ENCODE results near the gene VPS33A.

Gene VPS33A

DNA sequence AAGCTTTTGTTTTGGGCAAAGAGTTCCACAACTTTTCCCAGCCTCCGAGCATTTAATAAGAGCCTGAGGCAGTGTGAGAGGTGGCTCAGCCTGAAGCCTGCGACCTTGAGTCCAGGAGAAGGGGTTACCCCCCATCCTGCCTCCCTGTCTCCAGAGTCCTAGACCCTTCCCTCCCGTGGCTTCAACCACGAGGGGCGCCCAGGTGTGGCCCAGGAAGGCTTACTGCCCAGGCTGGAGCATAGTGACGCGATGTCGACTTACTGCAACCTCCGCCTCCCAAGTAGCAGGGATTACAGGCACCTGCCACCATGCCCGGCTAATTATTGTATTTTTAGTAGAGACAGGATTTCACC is 82.7 kb downstream of the VPS33A start:
- Histone ChIP-seq H3K79me2 (ENCODE audit: control insufficient read depth, insufficient read depth, low read length) (no peaks in the 10 kb centered on the region), H2BK120ac (ENCODE audit: low read depth, low read length) (no peak overlapping the region), H3K4me1 (ENCODE audit: control insufficient read depth, low read depth, low read length) (no peaks in the 10 kb centered on the region), H3K18ac (ENCODE audit: low read length) (peak overlapping the region; percentile 54), H3K79me1 (ENCODE audit: low read length) (no peaks in the 10 kb centered on the region), H3K27me3 (ENCODE audit: insufficient read depth, low read length, poor library complexity) (peaks cover 3% of the 10 kb centered on the region), H3K4me2 (ENCODE audit: low read length) (no peak overlapping the region), H2BK15ac (replicated peaks; ENCODE audit: low read depth) (no peak overlapping the region), H2AK5ac (ENCODE audit: low read length) (no peak overlapping the region), H4K8ac (ENCODE audit: low read depth, low read length) (no peak overlapping the region), H2BK5ac (ENCODE audit: low read length) (no peak overlapping the region), H3K9ac (ENCODE audit: low read length) (no peak overlapping the region), H3K4me3 (ENCODE audit: low read length) (no peak overlapping the region), H3K27ac (ENCODE audit: low read depth, low read length) (no peak overlapping the region), H4K5ac (ENCODE audit: low read length) (no peak overlapping the region), H3K23ac (ENCODE audit: low read length) (no peak overlapping the region), H3K56ac (ENCODE audit: low read length) (peak overlapping the region; percentile 73), H3K36me3 (ENCODE audit: control insufficient read depth, insufficient read depth, low read length) (no peaks in the 10 kb centered on the region), H3K4ac (ENCODE audit: low read depth, low read length) (no peak overlapping the region)
- WGBS (ENCODE audit: extremely low coverage, insufficient coverage, low lambda C conversion rate), result no CpG with 5 or more reads among the region's 10 CpGs
- DNase-seq, result no peak

DNA sequence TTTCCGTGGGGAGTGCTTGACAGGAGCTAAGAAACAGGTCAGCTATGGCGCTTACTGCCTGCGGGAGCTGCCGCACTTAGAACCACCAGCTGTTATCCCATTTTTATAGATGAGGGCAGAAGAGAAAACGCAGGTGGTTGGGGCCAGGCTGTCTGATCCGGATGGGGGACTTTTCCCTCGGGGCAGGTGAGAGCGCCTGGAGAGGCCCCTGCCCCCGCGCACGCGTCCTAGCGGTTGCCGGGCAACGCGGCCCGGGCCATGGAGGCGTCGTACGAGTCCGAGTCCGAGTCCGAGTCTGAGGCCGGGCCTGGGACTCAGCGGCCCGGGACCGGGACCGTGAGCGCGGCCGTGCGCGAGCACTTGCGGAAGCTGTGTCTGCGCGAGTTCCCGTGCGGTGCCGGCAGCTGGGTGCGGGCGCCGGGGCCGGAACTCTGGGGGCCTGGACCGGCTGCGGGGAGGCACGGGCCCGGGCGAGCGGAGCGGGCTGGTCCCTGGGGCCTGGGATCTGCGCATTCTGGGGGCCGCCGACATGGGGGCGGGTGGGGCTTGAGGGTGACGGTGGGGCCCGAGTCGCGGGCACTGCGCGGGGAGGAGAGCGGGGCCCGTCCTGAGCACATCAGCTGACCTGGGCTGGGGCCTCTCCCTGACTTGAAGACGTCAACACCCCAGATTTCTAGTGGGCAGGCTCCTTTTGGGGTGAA is 83.3 kb downstream of the VPS33A start, which contains the start of gene LRRC43:
Gene LRRC43, plus strand, starts transcription at position 237 of the 701 bp plus-strand sequence. Its CDS starts 22 bp downstream, at position 259.
- peaks cover 3% of the 10 kb centered on the region for H3K27me3 ChIP-seq (ENCODE audit: insufficient read depth, low read length, poor library complexity)
- H3K18ac ChIP-seq (ENCODE audit: low read length), result peak within 1 kb of the TSS; percentile 54
- no peak within 1 kb of the TSS for H2BK120ac ChIP-seq (ENCODE audit: low read depth, low read length)
- no peaks in the 10 kb centered on the region for H3K4me1 ChIP-seq (ENCODE audit: control insufficient read depth, low read depth, low read length)
- DNase-seq, result peak; percentile 55
- H3K4ac ChIP-seq (ENCODE audit: low read depth, low read length), result no peak within 1 kb of the TSS
- H2AK5ac ChIP-seq (ENCODE audit: low read length), result no peak within 1 kb of the TSS
- H3K79me1 ChIP-seq (ENCODE audit: low read length), result no peaks in the 10 kb centered on the region
- H3K56ac ChIP-seq (ENCODE audit: low read length), result peak within 1 kb of the TSS; percentile 73
- H3K4me2 ChIP-seq (ENCODE audit: low read length), result peak within 1 kb of the TSS; percentile 62
- no peak within 1 kb of the TSS for H3K23ac ChIP-seq (ENCODE audit: low read length)
- H3K79me2 ChIP-seq (ENCODE audit: control insufficient read depth, insufficient read depth, low read length), result no peaks in the 10 kb centered on the region
- H2BK5ac ChIP-seq (ENCODE audit: low read length), result no peak within 1 kb of the TSS
- H3K9ac ChIP-seq (ENCODE audit: low read length), result peak within 1 kb of the TSS; percentile 61
- H4K8ac ChIP-seq (ENCODE audit: low read depth, low read length), result no peak within 1 kb of the TSS
- H4K5ac ChIP-seq (ENCODE audit: low read length), result no peak within 1 kb of the TSS
- peak within 1 kb of the TSS; percentile 41 for H3K4me3 ChIP-seq (ENCODE audit: low read length)
- no peaks in the 10 kb centered on the region for H3K36me3 ChIP-seq (ENCODE audit: control insufficient read depth, insufficient read depth, low read length)
- H3K27ac ChIP-seq (ENCODE audit: low read depth, low read length), result no peak within 1 kb of the TSS
- no peak within 1 kb of the TSS for H2BK15ac ChIP-seq (replicated peaks; ENCODE audit: low read depth)
- WGBS (ENCODE audit: extremely low coverage, insufficient coverage, low lambda C conversion rate), result no CpG with 5 or more reads among the region's 63 CpGs

Small RNAs within 50 kb of the gene (small RNA-seq; reads per million reads assigned to genes)
- gene DIABLO (ENCODE audit: insufficient read depth), result 2.3 reads per million, percentile 28 among the genes with 10 or more reads in this experiment

Measured in mesendoderm (in vitro differentiated cells).